H1 (cell line): ENCODE results near the gene GRID2. TPM values are rescaled to one million over a fixed set of nuclear protein-coding genes. Genes with fewer than 3 reads are reported as not detected.
A peak's percentile ranks its signal among the peaks of the same experiment; 100 is the strongest.

ENCODE experiments used
- CTCF ChIA-PET: fragments of 300-600 bp; sonication (Branson Sonifier 250); formaldehyde crosslinking; loops from one replicate; lab custom pipeline; 2021; ENCODE audit not compliant: partially characterized antibody; lab: Charles Lee
- POLR2A ChIA-PET: fragments of 300-600 bp; sonication (Branson Sonifier 250); formaldehyde crosslinking; loops from one replicate; lab custom pipeline; 2021; ENCODE audit warnings: inconsistent platforms; ENCODE audit not compliant: partially characterized antibody; lab: Charles Lee
- DNase-seq, 2 experiments: peaks; one replicate each; pipeline versions ENCODE4 v3.0.0 to v3.0.0-alpha.2; 2010 to 2022; ENCODE audit warnings: low spot score in 2 of 2, low read depth in 1 of 2, mixed read lengths in 1 of 2
- FAIRE-seq: peaks from 2 replicates; lab custom pipeline; 2011; peaks lifted over from hg19 to GRCh38; lab: Jason Lieb, UNC
- H2AFZ ChIP-seq: 2 replicates; pipeline ENCODE4 v1.8.1; 2012; ENCODE audit warnings: low read length, inconsistent platforms
- H2AK5ac ChIP-seq: 2 replicates; pipeline ENCODE4 v1.6.1; 2013; ENCODE audit warnings: low read depth, low read length
- H2BK120ac ChIP-seq: replicated peaks from 2 replicates; pipeline ENCODE3; 2013; ENCODE audit warnings: low read depth, low read length, inconsistent platforms
- H2BK12ac ChIP-seq: 2 replicates; pipeline ENCODE4 v1.6.1; 2013; ENCODE audit warnings: low read depth, low read length
- H2BK15ac ChIP-seq: 2 replicates; pipeline ENCODE4 v1.6.1; 2013; ENCODE audit warnings: low read length
- H2BK20ac ChIP-seq: 2 replicates; pipeline ENCODE4 v1.6.1; 2013; ENCODE audit warnings: low read length
- H2BK5ac ChIP-seq: 2 replicates; pipeline ENCODE4 v1.6.1; 2013; ENCODE audit warnings: low read depth, low read length
- H3K14ac ChIP-seq: 2 replicates; pipeline ENCODE4 v1.6.1; 2013; ENCODE audit warnings: inconsistent platforms; ENCODE audit not compliant: insufficient read length
- H3K18ac ChIP-seq: 2 replicates; pipeline ENCODE4 v1.6.1; 2013; ENCODE audit warnings: low read length; ENCODE audit errors: extremely low read depth
- H3K23ac ChIP-seq: 2 replicates; pipeline ENCODE4 v1.6.1; 2013; ENCODE audit warnings: inconsistent platforms; ENCODE audit not compliant: insufficient read length
- H3K23me2 ChIP-seq: 2 replicates; pipeline ENCODE4 v1.6.1; 2013; ENCODE audit warnings: low read depth, low read length
- H3K27ac ChIP-seq: 2 replicates; pipeline ENCODE4 v1.6.1; 2011; ENCODE audit warnings: low read depth, low read length, inconsistent platforms
- H3K27me3 ChIP-seq, 4 experiments: replicated peaks in 1 of 4; 1 replicate in 1 of 4; 2 replicates in 3 of 4; pipeline versions ENCODE4 v1.6.1 to v1.8.1; 2011 to 2013; ENCODE audit warnings: low read length in 3 of 4, mild to moderate bottlenecking in 3 of 4, inconsistent platforms in 2 of 4, mixed read lengths in 2 of 4, moderate library complexity in 1 of 4; ENCODE audit not compliant: control insufficient read depth in 3 of 4, insufficient read depth in 3 of 4; ENCODE audit errors: extremely low read depth in 1 of 4
- H3K36me3 ChIP-seq, 4 experiments: 2 replicates each; pipeline versions ENCODE4 v1.6.1 to v1.8.1; 2011 to 2013; ENCODE audit warnings: mild to moderate bottlenecking in 4 of 4, low read length in 3 of 4, moderate library complexity in 2 of 4, control low read depth in 1 of 4, inconsistent platforms in 1 of 4; ENCODE audit not compliant: insufficient read depth in 4 of 4, control insufficient read depth in 2 of 4
- H3K4ac ChIP-seq: replicated peaks from 2 replicates; pipeline ENCODE3; 2013; ENCODE audit warnings: low read length, low read depth, mixed read lengths, inconsistent platforms; ENCODE audit not compliant: insufficient read length
- H3K4me1 ChIP-seq, 4 experiments: replicated peaks in 1 of 4; 1 replicate in 1 of 4; 2 replicates in 3 of 4; pipeline versions ENCODE4 v1.6.1 to v1.8.1; 2011 to 2013; ENCODE audit warnings: low read length in 3 of 4, inconsistent platforms in 2 of 4, mixed read lengths in 1 of 4; ENCODE audit not compliant: insufficient read depth in 4 of 4, control insufficient read depth in 3 of 4
- H3K4me2 ChIP-seq, 2 experiments: 2 replicates each; pipeline versions ENCODE4 v1.6.1 to v1.8.1; 2011 to 2013; ENCODE audit warnings: low read depth in 2 of 2, low read length in 2 of 2, control low read depth in 1 of 2, inconsistent platforms in 1 of 2, mild to moderate bottlenecking in 1 of 2; ENCODE audit not compliant: insufficient read depth in 1 of 2
- H3K4me3 ChIP-seq, 4 experiments: fragments of 200-600, 300-600 bp in 1 of 4; sonication (generic), shearing (Covaris generic), sonication (Bioruptor Twin) in 1 of 4; 2 replicates each; pipeline versions ENCODE4 v1.5.1 to v1.8.1; 2011 to 2016; ENCODE audit warnings: low read length in 4 of 4, low read depth in 3 of 4, control low read depth in 2 of 4, inconsistent platforms in 2 of 4, mild to moderate bottlenecking in 2 of 4, mixed read lengths in 1 of 4, moderate library complexity in 1 of 4; ENCODE audit not compliant: insufficient read depth in 2 of 4; ENCODE audit errors: extremely low read depth in 1 of 4
- H3K56ac ChIP-seq: replicated peaks from 2 replicates; pipeline ENCODE3; 2013; ENCODE audit warnings: low read depth, mild to moderate bottlenecking, mixed read lengths, low read length, inconsistent platforms; ENCODE audit not compliant: insufficient read length
- H3K79me1 ChIP-seq: 2 replicates; pipeline ENCODE4 v1.6.1; 2013; ENCODE audit warnings: low read depth, low read length, control low read depth
- H3K79me2 ChIP-seq, 2 experiments: 2 replicates each; pipeline versions ENCODE4 v1.6.1 to v1.8.1; 2012 to 2013; ENCODE audit warnings: low read length in 2 of 2, mild to moderate bottlenecking in 2 of 2, inconsistent platforms in 1 of 2; ENCODE audit not compliant: insufficient read depth in 2 of 2, control insufficient read depth in 1 of 2
- H3K9ac ChIP-seq, 4 experiments: replicated peaks in 1 of 4; 1 replicate in 1 of 4; 2 replicates in 3 of 4; pipeline versions ENCODE4 v1.6.1 to v1.8.1; 2011 to 2013; ENCODE audit warnings: low read depth in 3 of 4, low read length in 3 of 4, control low read depth in 2 of 4, mild to moderate bottlenecking in 2 of 4, moderate library complexity in 2 of 4, inconsistent platforms in 1 of 4; ENCODE audit errors: extremely low read depth in 1 of 4
- H3K9me3 ChIP-seq, 2 experiments: 2 replicates each; pipeline versions ENCODE4 v1.6.1 to v1.8.1; 2012 to 2013; ENCODE audit warnings: mild to moderate bottlenecking in 2 of 2, moderate library complexity in 2 of 2, control low read depth in 1 of 2, inconsistent platforms in 1 of 2, low read depth in 1 of 2, low read length in 1 of 2, mixed read lengths in 1 of 2; ENCODE audit not compliant: insufficient read depth in 2 of 2
- H4K20me1 ChIP-seq, 2 experiments: replicated peaks in 1 of 2; 2 replicates each; pipeline versions ENCODE3 to v1.8.1; 2011 to 2013; ENCODE audit warnings: inconsistent platforms in 2 of 2, low read length in 2 of 2, mild to moderate bottlenecking in 1 of 2; ENCODE audit not compliant: insufficient read depth in 2 of 2, control insufficient read depth in 1 of 2
- H4K5ac ChIP-seq: 2 replicates; pipeline ENCODE4 v1.6.1; 2013; ENCODE audit warnings: low read length, low read depth, mixed read lengths, inconsistent platforms; ENCODE audit not compliant: insufficient read length
- H4K8ac ChIP-seq: 2 replicates; pipeline ENCODE4 v1.8.0; 2013; ENCODE audit warnings: mild to moderate bottlenecking, moderate library complexity, low read length, inconsistent platforms; ENCODE audit not compliant: insufficient read depth; ENCODE audit errors: extremely low read depth
- H4K91ac ChIP-seq: replicated peaks from 2 replicates; pipeline ENCODE3; 2013; ENCODE audit warnings: low read length, mixed read lengths, inconsistent platforms; ENCODE audit not compliant: insufficient read length
- MAFK ChIP-seq: IDR thresholded peaks from 2 replicates; pipeline ENCODE4 v1.6.1; 2012; ENCODE audit warnings: low read depth, mild to moderate bottlenecking, improper control_type of control experiment, low read length
- POLR2AphosphoS5 ChIP-seq: IDR thresholded peaks from 2 replicates; pipeline ENCODE4 v1.6.1; 2011; ENCODE audit warnings: low read depth, low read length
- WGBS, 2 experiments: shearing (Covaris generic) in 1 of 2; methylation state at CpG; one replicate each; pipeline versions ENCODE4 v1.1.6 to v1.1.7; 2013 to 2015; ENCODE audit warnings: low lambda C conversion rate in 2 of 2, mixed read lengths in 2 of 2, inconsistent platforms in 1 of 2, low coverage in 1 of 2, missing lambda C conversion rate in 1 of 2; ENCODE audit not compliant: insufficient replicate concordance in 2 of 2, insufficient coverage in 1 of 2, insufficient read length in 1 of 2; ENCODE audit errors: extremely low coverage in 1 of 2, missing lambda C conversion rate in 1 of 2; 5-methylcytosine and 5-hydroxymethylcytosine counted together
- polyA plus RNA-seq, 7 experiments: library from polyadenylated mRNA; depleted of rRNA in 3 of 7; stranded (reverse) in 5 of 7; unstranded in 2 of 7; fragments of >200 nt in 5 of 7; fragments of 200-250 nt in 2 of 7; gene quantifications; 1 replicate in 5 of 7; 2 replicates in 1 of 7; 4 replicates in 1 of 7; pipeline versions ENCODE4 v1.2.1 to v1.2.3, GENCODE V29; 2011 to 2013; ENCODE audit warnings: missing spikeins in 2 of 7, mixed read lengths in 2 of 7
- total RNA-seq: library from RNA; stranded (reverse); fragmentation: NEBNext Ultra II Directional; extraction: Animal tissue kit (Norgen Biotek cat#: 25700); gene quantifications from 2 replicates; pipeline ENCODE4 v1.2.1, GENCODE V29; 2021

GRID2 gene
- total and polyA plus RNA-seq, 2 of the 8 experiments (the other 6 are each of a cell fraction or from before 2014, with no cell fraction given) = 31.1 to 81.9 TPM

DNA sequence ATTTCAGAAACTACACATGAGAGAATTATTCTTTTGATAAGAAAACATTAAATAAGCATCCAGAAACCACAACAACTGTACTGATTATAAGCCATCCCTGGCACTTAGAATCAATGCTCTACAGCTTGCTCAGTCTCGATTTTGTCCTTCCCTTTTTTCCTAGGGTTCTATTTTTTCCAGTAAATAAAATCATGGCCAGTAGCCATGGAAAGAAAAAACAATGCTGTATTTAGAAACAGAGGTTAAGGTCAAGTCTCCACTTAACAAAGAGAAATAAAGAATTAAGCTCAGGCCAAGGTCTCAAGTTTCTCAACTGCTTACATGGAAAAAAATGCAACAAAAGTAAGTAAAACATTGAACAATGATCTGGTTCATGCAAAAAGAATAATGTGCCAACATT lies 38.7 kb upstream of the GRID2 start:
- no peak for DNase-seq

More for the DNA sequence above, 38.7 kb upstream of the GRID2 start:
- Histone ChIP-seq H2BK120ac (no peak overlapping the region), H4K91ac (no peak overlapping the region), H3K79me2 (peaks cover 0 to 45% of the 10 kb centered on the region in 2 experiments; a peak in 3 of 4 replicates), H3K18ac (no peak overlapping the region), H3K4me1 (no peaks in the 10 kb centered on the region; a peak in 1 of 7 replicates), H3K27me3 (peaks cover 0 to 2% (median 0%) of the 10 kb centered on the region in 4 experiments; a peak in 1 of 7 replicates), H2AFZ (no peak overlapping the region), H2BK15ac (no peak overlapping the region), H3K4ac (no peak overlapping the region), H3K9me3 (peaks cover 0 to 6% of the 10 kb centered on the region in 2 experiments; a peak in 1 of 4 replicates), H3K23ac (no peak overlapping the region), H2BK20ac (no peak overlapping the region), H3K27ac (no peak overlapping the region), H3K79me1 (no peaks in the 10 kb centered on the region), H2AK5ac (no peak overlapping the region), H2BK5ac (no peak overlapping the region), H3K56ac (no peak overlapping the region), H4K20me1 (peaks cover 0 to 11% of the 10 kb centered on the region in 2 experiments), H3K4me3 (no peak overlapping the region), H4K8ac (no peak overlapping the region), H3K23me2 (no peaks in the 10 kb centered on the region), H3K14ac (no peak overlapping the region), H2BK12ac (no peak overlapping the region), H3K9ac (no peak overlapping the region), H3K36me3 (peaks cover 25 to 100% (median 74%) of the 10 kb centered on the region in 4 experiments), H4K5ac (no peak overlapping the region), H3K4me2 (no peak overlapping the region)
- TF ChIP-seq POLR2AphosphoS5 (peak; percentile 20; the same call in 1 of the 2 replicates), MAFK (no peak)
- ChIA-PET POLR2A (interaction anchor here (1.3 to 1.9 kb wide), 3 partner anchors 10 to 39 kb away, joined by 3 to 13 read pairs (median 4); partner anchors contain the start of gene GRID2), CTCF (no interaction called here)
- 89% methylated on average over 1 of the region's 1 CpG; no CpG with 5 or more reads in 1 of the 2 experiments for WGBS, 2 experiments
- FAIRE-seq = no peak
